Stimulated activated naive CD4-positive, alpha-beta T cell treated with Interleukin-2 at 50 U/mL for 16 hours (primary cell): ENCODE measurements around the gene PCBP1.
"Not testable (repeated sequence)": the region's sequence is repeated elsewhere in the genome, so short reads cannot be mapped to it uniquely, and the experiment has no call there.

Source experiments
- DNase-seq: peaks from one replicate; lab custom pipeline; 2025; lab: John Stamatoyannopoulos, UW

The PCBP1 gene

GRCh38 chr2:70081221-70081620, 6.1 kb upstream of the PCBP1 start:
- DNase-seq: no peak

GRCh38 chr2:70083344-70084156, 3.7 kb upstream of the PCBP1 start:
- peak; percentile 72 for DNase-seq

GRCh38 chr2:70084973-70085710, 2.1 kb upstream of the PCBP1 start:
- peak; percentile 60 for DNase-seq

- no peak for DNase-seq
Measured at GRCh38 chr2:70085711-70086277, 1.5 kb upstream of the PCBP1 start.

- DNase-seq: peak; percentile 86
Measured at GRCh38 chr2:70086278-70086837, 919 bp upstream of the PCBP1 start.

GRCh38 chr2:70087702-70088597, 673 bp downstream of the PCBP1 start:
- peak; percentile 52 for DNase-seq

- DNase-seq: no peak
Measured at GRCh38 chr2:70088598-70089219, 1.4 kb downstream of the PCBP1 start.

GRCh38 chr2:70089220-70089982, 2.1 kb downstream of the PCBP1 start:
- DNase-seq: peak; percentile 19

- no peak for DNase-seq
Measured at GRCh38 chr2:70089983-70090525, 2.8 kb downstream of the PCBP1 start.

GRCh38 chr2:70090706-70091334, 3.5 kb downstream of the PCBP1 start:
- DNase-seq: no peak

- no peak for DNase-seq
Measured at GRCh38 chr2:70091364-70091763, 4.1 kb downstream of the PCBP1 start.

- no peak for DNase-seq
Measured at GRCh38 chr2:70091816-70092215, 4.5 kb downstream of the PCBP1 start.

- DNase-seq: not testable (repeated sequence)
Measured at GRCh38 chr2:70092576-70093243, 5.4 kb downstream of the PCBP1 start.

GRCh38 chr2:70094171-70094977, 7.1 kb downstream of the PCBP1 start:
- DNase-seq: no peak

- peak; percentile 40 for DNase-seq
Measured at GRCh38 chr2:70094978-70095719, 7.9 kb downstream of the PCBP1 start.

GRCh38 chr2:70095720-70096670, 8.7 kb downstream of the PCBP1 start:
- DNase-seq: no peak
